ENCODE results near the gene ANKRD35.

The ANKRD35 gene

DNA sequence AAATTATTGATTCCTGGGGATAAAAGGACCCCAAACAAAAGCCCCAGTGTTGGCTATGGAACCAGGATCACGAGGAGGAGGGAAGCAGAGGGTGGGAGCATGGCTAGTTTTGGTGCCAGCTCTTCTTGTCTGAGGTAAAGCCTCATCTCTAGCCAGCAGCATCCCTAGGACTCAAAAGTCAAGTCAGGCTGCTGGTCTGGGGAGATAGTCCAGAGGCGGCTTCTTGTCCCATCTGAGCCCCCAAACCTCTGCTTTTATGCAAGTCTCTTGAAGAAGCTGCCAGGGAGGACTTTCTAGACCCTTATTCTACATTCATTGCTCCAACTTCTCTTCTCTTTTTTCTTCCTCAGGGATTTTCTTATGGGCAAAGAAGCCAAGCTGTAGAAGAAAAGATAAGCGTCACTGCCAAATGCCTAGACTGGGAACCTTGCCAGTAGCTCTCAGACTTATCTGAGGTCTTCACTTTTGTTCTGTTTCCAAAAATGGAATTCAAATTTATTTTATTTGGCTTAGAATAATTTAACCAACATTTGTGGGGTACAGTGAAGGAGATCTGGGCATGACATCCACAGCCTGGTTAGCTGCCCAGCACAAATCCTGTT lies 6.9 kb upstream of the ANKRD35 start:
- in situ Hi-C loops (cut with MboI; ENCODE audit: low sequenced_read_pairs, unreplicated experiment), result loop anchor here (10.0 kb wide), 1 partner anchor 112 kb away; no protein-coding TSS in a partner anchor
- no peak for DNase-seq (ENCODE audit: low spot score)
- TF ChIP-seq CTCF (IDR thresholded peaks at IDR 0.05; ENCODE audit: borderline replicate concordance, control extremely low read depth, extremely low read depth, insufficient read depth, missing control alignments), result no peak

GRCh38 chr1:145891587-145892485 lies 6.2 kb upstream of the ANKRD35 start:
- in situ Hi-C loops (cut with MboI; ENCODE audit: low sequenced_read_pairs, unreplicated experiment), result loop anchor here (10.0 kb wide), 1 partner anchor 113 kb away; no protein-coding TSS in a partner anchor
- TF ChIP-seq CTCF (IDR thresholded peaks at IDR 0.05; ENCODE audit: borderline replicate concordance, control extremely low read depth, extremely low read depth, insufficient read depth, missing control alignments), result peak; percentile 85
- DNase-seq (ENCODE audit: low spot score), result peak; percentile 75

DNA sequence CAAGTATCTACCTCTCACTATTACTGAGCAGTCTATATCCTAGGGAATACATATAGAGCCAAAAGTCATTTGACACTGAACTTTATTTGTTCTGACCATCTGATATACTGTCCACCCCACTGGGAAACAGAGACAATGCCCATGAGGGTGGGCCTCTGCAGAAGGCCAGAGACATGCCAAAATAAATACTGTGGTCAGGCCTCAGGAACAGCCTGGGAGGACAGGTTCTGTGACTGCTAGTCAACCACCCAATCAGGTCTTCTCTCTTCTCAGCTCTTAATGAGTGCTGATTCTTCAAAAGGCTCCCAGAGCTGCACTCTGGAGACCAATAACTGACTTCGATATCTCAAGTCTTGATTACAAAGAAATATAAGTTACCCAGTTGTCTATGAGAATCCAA lies 5.5 kb upstream of the ANKRD35 start:
- DNase-seq (ENCODE audit: low spot score), result no peak
- TF ChIP-seq CTCF (IDR thresholded peaks at IDR 0.05; ENCODE audit: borderline replicate concordance, control extremely low read depth, extremely low read depth, insufficient read depth, missing control alignments), result no peak
- in situ Hi-C loops (cut with MboI; ENCODE audit: low sequenced_read_pairs, unreplicated experiment), result loop anchor here (10.0 kb wide), 1 partner anchor 114 kb away; no protein-coding TSS in a partner anchor

- in situ Hi-C loops (cut with MboI; ENCODE audit: low sequenced_read_pairs, unreplicated experiment), result loop anchor here (10.0 kb wide), 1 partner anchor 115 kb away; no protein-coding TSS in a partner anchor
- no peak for TF ChIP-seq CTCF (IDR thresholded peaks at IDR 0.05; ENCODE audit: borderline replicate concordance, control extremely low read depth, extremely low read depth, insufficient read depth, missing control alignments)
- no peak for DNase-seq (ENCODE audit: low spot score)
These were observed 4.1 kb upstream of the ANKRD35 start for GRCh38 chr1:145889722-145890121.

- TF ChIP-seq CTCF (IDR thresholded peaks at IDR 0.05; ENCODE audit: borderline replicate concordance, control extremely low read depth, extremely low read depth, insufficient read depth, missing control alignments), result no peak
- in situ Hi-C loops (cut with MboI; ENCODE audit: low sequenced_read_pairs, unreplicated experiment), result no loop called here
- no peak for DNase-seq (ENCODE audit: low spot score)
These were observed 2.0 kb upstream of the ANKRD35 start for GRCh38 chr1:145887631-145888030.

DNA sequence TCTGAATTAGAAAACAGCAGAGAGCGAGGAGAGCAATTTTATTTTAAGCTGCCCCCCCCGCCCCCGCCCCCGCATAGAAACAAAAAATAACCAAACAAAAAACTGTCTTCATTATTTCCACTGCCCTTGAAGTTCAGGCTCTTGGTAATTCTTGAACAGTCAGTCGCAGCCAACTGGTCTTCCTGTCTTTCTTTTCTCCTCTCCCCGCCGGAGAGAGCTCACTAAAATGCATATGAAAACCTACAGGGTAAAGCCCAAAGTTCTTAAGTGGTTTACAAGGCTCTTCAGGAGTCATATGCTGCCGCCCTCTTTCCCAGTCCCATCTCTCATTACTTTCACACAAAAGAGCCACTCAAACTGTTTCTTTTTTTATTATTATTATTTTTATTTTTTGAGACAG lies 1.1 kb upstream of the ANKRD35 start:
- DNase-seq (ENCODE audit: low spot score), result no peak
- in situ Hi-C loops (cut with MboI; ENCODE audit: low sequenced_read_pairs, unreplicated experiment), result no loop called here
- no peak for TF ChIP-seq CTCF (IDR thresholded peaks at IDR 0.05; ENCODE audit: borderline replicate concordance, control extremely low read depth, extremely low read depth, insufficient read depth, missing control alignments)
